NB4 (cell line): ENCODE results near the gene LHX4.
A peak's percentile ranks its signal among the peaks of the same experiment; 100 is the strongest.

Experiments used
- DNase-seq: peaks from one replicate; pipeline ENCODE4 v3.0.0; 2010; ENCODE audit warnings: low read depth
- H3K4me3 ChIP-seq: one replicate; pipeline ENCODE4 v1.5.1; 2011; ENCODE audit warnings: mild to moderate bottlenecking, low read depth, low read length, moderate library complexity
- MAX ChIP-seq: IDR thresholded peaks from 2 replicates; pipeline ENCODE4 v1.6.1; 2011; ENCODE audit warnings: low read depth, low read length
- MYC ChIP-seq: IDR thresholded peaks from 2 replicates; pipeline ENCODE4 v1.6.1; 2011; ENCODE audit warnings: low read depth, low read length
- POLR2A ChIP-seq: IDR thresholded peaks from 2 replicates; pipeline ENCODE4 v1.6.1; 2011; ENCODE audit warnings: mild to moderate bottlenecking; ENCODE audit not compliant: insufficient read length; ENCODE audit errors: extremely low read depth
- TF ChIP-seq, protein P1 (sequence below): IDR thresholded peaks from one replicate; pipeline ENCODE4 v1.5.1; 2012; ENCODE audit warnings: low read depth, low read length

Gene LHX4

GRCh38 chr1:180229483-180230415, at the start of gene LHX4:
Gene LHX4, plus strand, starts transcription at chr1:180230264. Its CDS starts 266 bp downstream, at chr1:180230530.
- H3K4me3 ChIP-seq, result peak within 1 kb of the TSS; percentile 59
- TF ChIP-seq MYC, result no peak
- peak; percentile 23 for TF ChIP-seq POLR2A
- TF ChIP-seq MAX, result no peak
- TF ChIP-seq, protein P1, sequence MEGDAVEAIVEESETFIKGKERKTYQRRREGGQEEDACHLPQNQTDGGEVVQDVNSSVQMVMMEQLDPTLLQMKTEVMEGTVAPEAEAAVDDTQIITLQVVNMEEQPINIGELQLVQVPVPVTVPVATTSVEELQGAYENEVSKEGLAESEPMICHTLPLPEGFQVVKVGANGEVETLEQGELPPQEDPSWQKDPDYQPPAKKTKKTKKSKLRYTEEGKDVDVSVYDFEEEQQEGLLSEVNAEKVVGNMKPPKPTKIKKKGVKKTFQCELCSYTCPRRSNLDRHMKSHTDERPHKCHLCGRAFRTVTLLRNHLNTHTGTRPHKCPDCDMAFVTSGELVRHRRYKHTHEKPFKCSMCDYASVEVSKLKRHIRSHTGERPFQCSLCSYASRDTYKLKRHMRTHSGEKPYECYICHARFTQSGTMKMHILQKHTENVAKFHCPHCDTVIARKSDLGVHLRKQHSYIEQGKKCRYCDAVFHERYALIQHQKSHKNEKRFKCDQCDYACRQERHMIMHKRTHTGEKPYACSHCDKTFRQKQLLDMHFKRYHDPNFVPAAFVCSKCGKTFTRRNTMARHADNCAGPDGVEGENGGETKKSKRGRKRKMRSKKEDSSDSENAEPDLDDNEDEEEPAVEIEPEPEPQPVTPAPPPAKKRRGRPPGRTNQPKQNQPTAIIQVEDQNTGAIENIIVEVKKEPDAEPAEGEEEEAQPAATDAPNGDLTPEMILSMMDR, result no peak
- DNase-seq, result peak; percentile 82

DNA sequence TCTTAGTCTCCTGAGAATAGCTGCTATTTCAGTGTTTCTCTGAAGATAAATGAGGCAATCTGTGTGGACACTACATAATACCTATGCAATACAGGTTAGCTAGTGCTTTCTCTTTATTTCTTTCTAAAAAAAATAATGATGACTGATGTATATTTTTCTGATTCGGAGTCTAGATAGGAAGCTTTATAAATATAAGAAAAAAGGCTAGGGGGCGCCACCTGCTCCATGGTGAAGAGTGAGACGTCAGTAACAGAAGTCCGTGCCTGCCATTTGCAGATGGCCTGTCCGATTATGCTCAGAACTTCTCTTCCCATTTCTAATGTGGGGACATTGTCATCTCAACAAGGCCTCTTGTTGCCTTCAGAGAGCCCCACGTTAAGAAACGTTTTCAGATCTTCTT, 49.0 kb upstream of the LHX4 start:
- DNase-seq, result peak; percentile 61
- no peak overlapping the region for H3K4me3 ChIP-seq
- TF ChIP-seq, protein P1, result peak; percentile 25
- TF ChIP-seq MAX, result no peak

DNA sequence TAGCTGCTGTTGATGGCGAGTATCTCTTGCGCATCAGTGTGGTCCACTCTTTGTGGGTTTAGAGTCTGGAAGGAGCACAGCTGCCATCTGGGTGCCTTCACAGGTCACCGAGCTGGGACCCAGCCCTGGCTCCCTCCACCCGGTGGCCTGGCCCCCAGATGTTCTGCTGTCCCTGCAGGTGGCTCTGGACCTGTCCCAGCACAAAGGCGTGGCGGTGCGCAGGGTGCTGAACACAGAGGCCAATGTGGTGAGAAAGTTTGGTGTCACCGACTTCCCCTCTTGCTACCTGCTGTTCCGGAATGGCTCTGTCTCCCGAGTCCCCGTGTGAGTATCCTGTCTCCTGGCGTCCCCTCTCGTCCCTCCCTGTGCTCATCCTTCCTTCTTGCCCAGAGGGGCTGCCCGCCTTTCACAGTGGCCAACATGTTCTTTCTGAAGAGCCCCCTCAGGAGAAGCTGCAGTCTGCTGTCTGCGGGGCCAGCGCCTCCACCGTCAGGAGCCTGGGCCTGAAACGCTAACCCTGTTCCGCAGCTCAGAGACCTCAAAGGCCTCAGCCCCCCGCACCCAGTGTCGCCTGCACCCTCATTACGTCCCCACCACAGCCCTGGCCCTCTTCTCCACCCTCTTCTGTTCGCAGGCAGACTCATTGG, 47.9 kb upstream of the LHX4 start:
- no peak for DNase-seq
- no peak overlapping the region for H3K4me3 ChIP-seq
- TF ChIP-seq, protein P1, result no peak
- TF ChIP-seq POLR2A, result no peak
- no peak for TF ChIP-seq MYC
- no peak for TF ChIP-seq MAX

DNA sequence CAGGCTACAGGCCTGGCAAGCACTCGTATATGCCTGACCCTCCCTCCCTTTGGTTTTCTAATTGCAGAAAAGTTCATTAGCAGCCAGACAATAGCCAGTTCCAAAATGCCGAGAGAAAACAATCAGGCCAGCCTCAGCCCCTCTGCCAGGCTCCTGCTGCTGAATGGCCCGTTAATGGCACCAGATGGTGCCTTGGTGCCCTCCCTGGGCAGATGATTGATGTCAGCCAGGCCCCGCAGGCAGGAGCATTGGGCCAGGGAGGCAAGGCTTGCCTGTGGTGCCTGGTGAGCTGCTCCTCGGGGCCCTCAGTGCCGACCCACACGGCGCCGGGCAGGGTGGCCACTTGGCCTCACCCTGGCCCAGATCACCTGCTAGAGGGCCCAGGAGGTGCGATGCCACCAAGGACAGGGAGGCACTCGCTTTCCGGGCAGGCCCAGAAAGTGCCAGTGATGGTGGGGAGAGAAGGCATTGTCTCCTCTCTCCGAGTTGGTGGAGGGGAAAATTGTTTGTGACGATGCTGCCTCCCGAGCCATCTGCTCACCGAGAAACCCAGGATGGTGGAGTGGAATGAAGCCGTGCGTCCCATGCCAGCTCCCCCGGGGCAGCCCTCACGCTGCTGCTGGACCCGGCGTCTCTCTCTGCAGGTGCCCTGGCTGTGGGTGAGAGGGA, 47.3 kb upstream of the LHX4 start:
- no peak for DNase-seq
- TF ChIP-seq MAX (no peak), MYC (no peak), POLR2A (no peak)
- TF ChIP-seq, protein P1, result no peak
- no peak overlapping the region for H3K4me3 ChIP-seq

GRCh38 chr1:180183426-180183825, 46.6 kb upstream of the LHX4 start:
- H3K4me3 ChIP-seq, result no peak overlapping the region
- DNase-seq, result no peak
- TF ChIP-seq MAX, result no peak
- TF ChIP-seq POLR2A, result no peak

GRCh38 chr1:180184041-180184440, 46.0 kb upstream of the LHX4 start:
- TF ChIP-seq MAX (no peak), MYC (no peak), POLR2A (no peak)
- TF ChIP-seq, protein P1, result no peak
- H3K4me3 ChIP-seq, result no peak overlapping the region
- no peak for DNase-seq
